Heart left ventricle (tissue), 13 donors: ENCODE measurements around the gene SLC6A2.

ENCODE experiments used
- POLR2A ChIP-seq, 2 donors: fragments of 450-650 bp; IDR thresholded peaks; one replicate each; pipeline ENCODE4 v1.6.1; 2017; ENCODE audit warnings: antibody characterized with exemption in 2 of 2, mild to moderate bottlenecking in 2 of 2, moderate library complexity in 2 of 2
- TF ChIP-seq, protein P1 (sequence below), 12 donors: fragments of 200-600 bp; sonication (generic) in 4 of 12; IDR thresholded peaks; one replicate each; pipeline versions ENCODE4 v1.5.0 to v1.8.0; 2018 to 2022; ENCODE audit warnings: antibody characterized with exemption in 12 of 12, mild to moderate bottlenecking in 5 of 12
- donor health status: ischemic (EF 13 %, LVEDD 7.1; RV severe dilation, severe dysfunction).
- donor health status: DM: no; HTN: yes; CAD: no.
- donor health status: DM: no; HTN: no; CAD: no.
- donor health status: ischemic (EF 25% LVEDD 6.9; RV normal size, moderate dysfunction).
- donor health status: ischemic (EF 25% LVEDD 5.7; RV mildly dilated, moderate dysfunction).
- donor health status: ischemic (EF 35%, LVEDD 5.7; RV mildly dilated, moderate dysfunction).
- donor health status: nonischemic (EF 11% LVEDD 7.7; RV severe dilation, severe dysfunction).
- donor health status: DM: yes; HTN: yes; CAD: no.
- donor health status: PGD.
- donor health status: ischemic (EF 29% LVEDD 5.4; RV normal size, mild dysfunction).
- donor health status: nonischemic (EF 23%, LVEDD 6.1; RV moderate dilation, normal function).

DNA sequence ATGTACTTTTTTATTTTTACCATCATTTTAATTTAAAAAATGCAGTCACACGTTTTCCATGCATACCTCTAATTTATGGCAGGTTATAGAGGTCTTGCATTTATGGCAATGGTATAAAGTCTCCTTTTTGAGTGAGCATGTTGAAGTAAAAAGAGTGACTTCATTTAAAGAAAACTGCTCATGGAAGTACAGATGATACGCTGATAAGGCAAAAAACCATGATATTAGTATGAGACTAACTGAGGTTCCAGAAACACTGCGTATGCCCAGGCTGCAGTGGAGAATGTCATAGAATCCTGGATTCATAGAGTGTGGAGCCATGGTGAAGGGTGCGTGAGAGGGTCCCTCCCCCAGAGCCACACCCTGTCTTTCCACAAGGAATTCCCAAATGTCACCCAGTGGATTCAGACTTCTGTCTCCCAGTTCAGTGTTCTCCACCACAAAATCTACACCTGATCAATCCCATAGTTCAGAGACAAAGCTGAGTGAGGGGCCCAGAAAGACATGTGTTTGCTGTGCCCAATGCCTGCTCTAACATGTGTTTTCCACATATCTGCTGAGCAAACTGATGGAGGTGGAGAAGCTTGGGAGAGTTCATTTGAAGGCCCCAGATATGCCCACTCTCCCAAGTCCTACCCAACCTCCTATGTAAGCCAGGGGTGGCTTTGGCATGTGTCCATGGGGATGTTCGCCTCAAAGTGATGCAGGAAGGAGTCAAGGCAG, 69.4 kb downstream of the SLC6A2 start:
- TF ChIP-seq, protein P1, sequence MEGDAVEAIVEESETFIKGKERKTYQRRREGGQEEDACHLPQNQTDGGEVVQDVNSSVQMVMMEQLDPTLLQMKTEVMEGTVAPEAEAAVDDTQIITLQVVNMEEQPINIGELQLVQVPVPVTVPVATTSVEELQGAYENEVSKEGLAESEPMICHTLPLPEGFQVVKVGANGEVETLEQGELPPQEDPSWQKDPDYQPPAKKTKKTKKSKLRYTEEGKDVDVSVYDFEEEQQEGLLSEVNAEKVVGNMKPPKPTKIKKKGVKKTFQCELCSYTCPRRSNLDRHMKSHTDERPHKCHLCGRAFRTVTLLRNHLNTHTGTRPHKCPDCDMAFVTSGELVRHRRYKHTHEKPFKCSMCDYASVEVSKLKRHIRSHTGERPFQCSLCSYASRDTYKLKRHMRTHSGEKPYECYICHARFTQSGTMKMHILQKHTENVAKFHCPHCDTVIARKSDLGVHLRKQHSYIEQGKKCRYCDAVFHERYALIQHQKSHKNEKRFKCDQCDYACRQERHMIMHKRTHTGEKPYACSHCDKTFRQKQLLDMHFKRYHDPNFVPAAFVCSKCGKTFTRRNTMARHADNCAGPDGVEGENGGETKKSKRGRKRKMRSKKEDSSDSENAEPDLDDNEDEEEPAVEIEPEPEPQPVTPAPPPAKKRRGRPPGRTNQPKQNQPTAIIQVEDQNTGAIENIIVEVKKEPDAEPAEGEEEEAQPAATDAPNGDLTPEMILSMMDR (IDR thresholded peaks at IDR 0.05) = no peak
- TF ChIP-seq POLR2A (IDR thresholded peaks at IDR 0.05) = no peak
